DND-41 (cell line): ENCODE results near the gene TOMM22.

Source experiments
- CTCF ChIP-seq: IDR thresholded peaks from 2 replicates; pipeline ENCODE4 v1.5.1; 2012; ENCODE audit warnings: borderline replicate concordance, low read length, moderate library complexity, mild to moderate bottlenecking; ENCODE audit not compliant: poor library complexity, severe bottlenecking; ENCODE audit errors: extremely low read depth
- EZH2 ChIP-seq: IDR thresholded peaks from 3 replicates; pipeline ENCODE4 v1.6.1; 2012; ENCODE audit warnings: borderline replicate concordance, low read depth, mild to moderate bottlenecking, moderate library complexity, low read length, inconsistent platforms; ENCODE audit not compliant: severe bottlenecking

DNA sequence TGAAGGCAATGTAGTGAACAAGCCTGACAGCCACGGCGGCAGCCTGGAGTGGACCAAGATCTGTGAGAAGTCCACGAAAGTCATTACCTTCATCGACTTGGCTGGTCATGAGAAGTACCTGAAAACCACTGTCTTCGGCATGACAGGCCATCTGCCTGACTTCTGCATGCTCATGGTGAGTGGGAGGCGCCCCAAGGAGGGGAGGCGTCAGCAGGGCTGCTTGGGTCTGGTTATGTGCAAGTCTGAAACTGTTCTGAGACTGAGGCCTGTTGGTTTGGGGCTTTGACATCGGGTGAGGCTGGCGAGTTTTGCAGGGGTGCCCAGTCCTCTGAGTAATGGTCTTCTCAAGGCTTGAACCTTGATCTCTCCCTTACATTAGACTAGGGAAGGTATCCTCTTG is 35.1 kb downstream of the TOMM22 start:
- TF ChIP-seq CTCF = no peak
- no peak for TF ChIP-seq EZH2
